ENCODE results near the gene NUP62. TPM values are rescaled to one million over a fixed set of nuclear protein-coding genes. Genes with fewer than 3 reads are reported as not detected.
A peak's percentile ranks its signal among the peaks of the same experiment; 100 is the strongest.
"Not testable (repeated sequence)": the region's sequence is repeated elsewhere in the genome, so short reads cannot be mapped to it uniquely, and the experiment has no call there.

Gene NUP62
- total and polyA plus RNA-seq, 2 experiments from 2014 or later, result 35.1 to 38.5 TPM

- no peak for TF ChIP-seq EZH2 (IDR thresholded peaks at IDR 0.05; ENCODE audit: insufficient read depth, poor library complexity, severe bottlenecking)
- no peak for TF ChIP-seq EZH2phosphoT487 (IDR thresholded peaks at IDR 0.05; ENCODE audit: insufficient read depth, low read depth)
- no peak for DNase-seq
- Histone ChIP-seq H4K20me1 (ENCODE audit: insufficient read depth) (no peaks in the 10 kb centered on the region), H3K4me1 (ENCODE audit: insufficient read depth) (peaks cover 8% of the 10 kb centered on the region; the same call in 1 of the 2 replicates), H3K9ac (no peak overlapping the region; the same call in 1 of the 2 replicates), H3K4me2 (ENCODE audit: unreplicated experiment) (peak overlapping the region; percentile 80), H3K9me3 (ENCODE audit: low read depth) (no peaks in the 10 kb centered on the region), H3K9me2 (ENCODE audit: insufficient read depth) (no peaks in the 10 kb centered on the region), H2AFZ (no peak overlapping the region), H3K27me3 (replicated peaks; ENCODE audit: insufficient read depth) (no peaks in the 10 kb centered on the region), H3K27ac (peak overlapping the region; percentile 87), H3K36me3 (ENCODE audit: low read depth) (peaks cover 7% of the 10 kb centered on the region; the same call in 1 of the 2 replicates), H3K79me2 (ENCODE audit: insufficient read depth) (peaks cover 64% of the 10 kb centered on the region), H3F3A (ENCODE audit: insufficient read depth) (peaks cover 16% of the 10 kb centered on the region), H3K4me3 (peak overlapping the region; percentile 98)
- in situ Hi-C loops (cut with MboI), result loop anchor here (25.0 kb wide), 1 partner anchor 210 kb away; no protein-coding TSS in a partner anchor
- 86% methylated on average over 14 of the region's 14 CpGs for WGBS, 2 experiments (ENCODE audit: low coverage in 1 of 2, low lambda C conversion rate in 2 of 2, missing lambda C conversion rate in 2 of 2)
Observed at GRCh38 chr19:49927526-49928264, 1.6 kb downstream of the NUP62 start.

GRCh38 chr19:49926515-49926914, 2.8 kb downstream of the NUP62 start:
- in situ Hi-C loops (cut with MboI), result loop anchor here (25.0 kb wide), 1 partner anchor 211 kb away; no protein-coding TSS in a partner anchor
- H3K4me2 ChIP-seq (ENCODE audit: unreplicated experiment), result no peak overlapping the region
- no peak overlapping the region for H3K9ac ChIP-seq
- H3K4me3 ChIP-seq, result no peak overlapping the region
- no peaks in the 10 kb centered on the region for H4K20me1 ChIP-seq (ENCODE audit: insufficient read depth)
- 87% methylated on average over 10 of the region's 10 CpGs for WGBS, 2 experiments (ENCODE audit: low coverage in 1 of 2, low lambda C conversion rate in 2 of 2, missing lambda C conversion rate in 2 of 2)
- no peaks in the 10 kb centered on the region for H3K9me3 ChIP-seq (ENCODE audit: low read depth)
- peaks cover 16% of the 10 kb centered on the region for H3F3A ChIP-seq (ENCODE audit: insufficient read depth)
- no peak overlapping the region for H3K27ac ChIP-seq
- H3K4me1 ChIP-seq (ENCODE audit: insufficient read depth), result peaks cover 19% of the 10 kb centered on the region
- H3K79me2 ChIP-seq (ENCODE audit: insufficient read depth), result peaks cover 76% of the 10 kb centered on the region
- DNase-seq, result no peak
- H3K9me2 ChIP-seq (ENCODE audit: insufficient read depth), result no peaks in the 10 kb centered on the region
- H3K36me3 ChIP-seq (ENCODE audit: low read depth), result peaks cover 7% of the 10 kb centered on the region; the same call in 1 of the 2 replicates
- TF ChIP-seq EZH2phosphoT487 (IDR thresholded peaks at IDR 0.05; ENCODE audit: insufficient read depth, low read depth) (no peak), EZH2 (IDR thresholded peaks at IDR 0.05; ENCODE audit: insufficient read depth, poor library complexity, severe bottlenecking) (no peak)
- H3K27me3 ChIP-seq (replicated peaks; ENCODE audit: insufficient read depth), result no peaks in the 10 kb centered on the region
- H2AFZ ChIP-seq, result no peak overlapping the region

GRCh38 chr19:49925486-49925885, 3.8 kb downstream of the NUP62 start:
- no peaks in the 10 kb centered on the region for H4K20me1 ChIP-seq (ENCODE audit: insufficient read depth)
- no peak for DNase-seq

GRCh38 chr19:49924881-49925210, 4.5 kb downstream of the NUP62 start:
- peaks cover 19% of the 10 kb centered on the region for H3K4me1 ChIP-seq (ENCODE audit: insufficient read depth)
- H3K9me3 ChIP-seq (ENCODE audit: low read depth); H3K27me3 ChIP-seq (replicated peaks; ENCODE audit: insufficient read depth); H3K36me3 ChIP-seq (ENCODE audit: low read depth); H3K27ac ChIP-seq; DNase-seq; H3K9me2 ChIP-seq (ENCODE audit: insufficient read depth); H3K9ac ChIP-seq; H4K20me1 ChIP-seq (ENCODE audit: insufficient read depth); H3K4me3 ChIP-seq; H3K4me2 ChIP-seq (ENCODE audit: unreplicated experiment); H2AFZ ChIP-seq: not testable (repeated sequence)
- peaks cover 16% of the 10 kb centered on the region for H3F3A ChIP-seq (ENCODE audit: insufficient read depth)
- peaks cover 93% of the 10 kb centered on the region for H3K79me2 ChIP-seq (ENCODE audit: insufficient read depth)
- in situ Hi-C loops (cut with MboI), result loop anchor here (25.0 kb wide), 1 partner anchor 212 kb away; no protein-coding TSS in a partner anchor
- 92 to 94% methylated on average over 13 of the region's 13 CpGs for whole genome bisulfite sequencing, 2 experiments (ENCODE audit: low coverage in 1 of 2, low lambda C conversion rate in 2 of 2, missing lambda C conversion rate in 2 of 2)

More at GRCh38 chr19:49925486-49925885, 3.8 kb downstream of the NUP62 start:
- in situ Hi-C loops (cut with MboI), result loop anchor here (25.0 kb wide), 1 partner anchor 212 kb away; no protein-coding TSS in a partner anchor
- Histone ChIP-seq H3K4me3 (no peak overlapping the region), H3K79me2 (ENCODE audit: insufficient read depth) (peaks cover 87% of the 10 kb centered on the region), H3K4me2 (ENCODE audit: unreplicated experiment) (no peak overlapping the region), H3K36me3 (ENCODE audit: low read depth) (peaks cover 7% of the 10 kb centered on the region; the same call in 1 of the 2 replicates), H3K9ac (no peak overlapping the region), H3K4me1 (ENCODE audit: insufficient read depth) (peaks cover 19% of the 10 kb centered on the region), H3K27me3 (replicated peaks; ENCODE audit: insufficient read depth) (no peaks in the 10 kb centered on the region), H2AFZ (no peak overlapping the region), H3K9me3 (ENCODE audit: low read depth) (no peaks in the 10 kb centered on the region), H3K9me2 (ENCODE audit: insufficient read depth) (no peaks in the 10 kb centered on the region), H3K27ac (no peak overlapping the region), H3F3A (ENCODE audit: insufficient read depth) (peaks cover 16% of the 10 kb centered on the region)
- WGBS, 2 experiments (ENCODE audit: low coverage in 1 of 2, low lambda C conversion rate in 2 of 2, missing lambda C conversion rate in 2 of 2), result 96 to 98% methylated on average over 5 of the region's 5 CpGs
- TF ChIP-seq EZH2phosphoT487 (IDR thresholded peaks at IDR 0.05; ENCODE audit: insufficient read depth, low read depth) (no peak), EZH2 (IDR thresholded peaks at IDR 0.05; ENCODE audit: insufficient read depth, poor library complexity, severe bottlenecking) (no peak)

Measured in GM23248 (cell line).